ENCODE data around the gene TWIST1.

Gene TWIST1

GRCh38 chr7:19112274-19113001, 5.0 kb downstream of the TWIST1 start:
- no peak for DNase-seq

GRCh38 chr7:19111474-19112273, 5.8 kb downstream of the TWIST1 start:
- DNase-seq: no peak

- no peak for DNase-seq
Observed at GRCh38 chr7:19110776-19111175, 6.7 kb downstream of the TWIST1 start.

- DNase-seq: no peak
Observed at GRCh38 chr7:19110026-19110730, 7.3 kb downstream of the TWIST1 start.

- DNase-seq: no peak
Observed at GRCh38 chr7:19109000-19109946, 8.2 kb downstream of the TWIST1 start.

- DNase-seq: no peak
Observed at GRCh38 chr7:19107356-19108146, 9.9 kb downstream of the TWIST1 start.

GRCh38 chr7:19107081-19107355, 10.4 kb downstream of the TWIST1 start:
- DNase-seq: no peak

GRCh38 chr7:19106241-19107080, 11.0 kb downstream of the TWIST1 start:
- no peak for DNase-seq

GRCh38 chr7:19105546-19105945, 11.9 kb downstream of the TWIST1 start:
- DNase-seq: no peak

- no peak for DNase-seq
Observed at GRCh38 chr7:19104811-19105210, 12.6 kb downstream of the TWIST1 start.

GRCh38 chr7:19102884-19103283, 14.6 kb downstream of the TWIST1 start:
- no peak for DNase-seq

GRCh38 chr7:19101909-19102308, 15.5 kb downstream of the TWIST1 start:
- DNase-seq: no peak

GRCh38 chr7:19101472-19101871, 16.0 kb downstream of the TWIST1 start:
- no peak for DNase-seq

GRCh38 chr7:19099924-19100323, 17.5 kb downstream of the TWIST1 start:
- no peak for DNase-seq

GRCh38 chr7:19099194-19099593, 18.2 kb downstream of the TWIST1 start:
- DNase-seq: no peak

- DNase-seq: no peak
Observed at GRCh38 chr7:19098510-19098909, 18.9 kb downstream of the TWIST1 start.

GRCh38 chr7:19097165-19098055, 20.0 kb downstream of the TWIST1 start:
- DNase-seq: no peak

GRCh38 chr7:19095353-19095860, 22.0 kb downstream of the TWIST1 start:
- no peak for DNase-seq

- DNase-seq: no peak
Observed at GRCh38 chr7:19094598-19095352, 22.7 kb downstream of the TWIST1 start.
